GM19099 (cell line): ENCODE measurements around the gene ERVFRD-1.

Source experiments
- POLR2A ChIP-seq: IDR thresholded peaks from 3 replicates; pipeline ENCODE4 v1.6.1; 2011; ENCODE audit warnings: low read depth; ENCODE audit not compliant: insufficient read length; ENCODE audit errors: extremely low read depth

The ERVFRD-1 gene

DNA sequence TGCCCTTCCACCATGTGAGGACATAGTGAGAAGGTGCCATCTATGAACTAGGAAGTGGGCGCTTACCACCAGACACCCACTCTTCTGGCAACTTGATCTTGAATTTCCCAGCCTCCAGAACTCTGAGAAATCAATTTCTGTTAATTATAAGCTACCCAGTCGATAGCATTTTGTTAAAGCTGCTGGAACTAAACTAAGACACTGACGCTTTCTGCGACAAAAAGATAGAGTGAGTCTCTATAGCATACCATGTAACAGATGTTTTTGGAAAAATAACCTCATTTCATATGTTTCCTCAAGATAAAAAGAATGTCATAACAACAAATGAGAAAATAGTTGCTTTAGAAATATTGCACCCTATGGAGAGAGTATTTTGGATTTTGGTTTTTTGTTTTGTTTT lies 33.3 kb downstream of the ERVFRD-1 start:
- no peak for TF ChIP-seq POLR2A

DNA sequence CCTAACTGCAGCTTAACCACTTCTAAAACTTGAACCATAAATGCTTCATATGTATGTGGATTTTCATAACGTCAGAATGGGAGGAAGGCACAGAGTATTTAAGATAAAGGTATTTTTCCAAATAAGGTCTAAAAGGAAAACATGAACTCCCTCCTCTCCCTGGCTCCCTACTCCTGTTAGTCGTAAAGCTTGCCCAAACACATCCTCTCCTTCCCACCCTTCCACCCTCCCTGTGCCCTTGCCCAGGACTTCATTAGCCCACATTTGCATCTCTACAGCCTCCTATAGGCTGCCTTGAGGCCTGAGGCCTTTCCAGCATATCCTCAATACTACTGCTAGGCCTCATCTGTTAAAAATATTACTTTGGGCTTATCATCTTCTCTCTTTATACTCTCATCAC lies 35.0 kb downstream of the ERVFRD-1 start:
- no peak for TF ChIP-seq POLR2A

DNA sequence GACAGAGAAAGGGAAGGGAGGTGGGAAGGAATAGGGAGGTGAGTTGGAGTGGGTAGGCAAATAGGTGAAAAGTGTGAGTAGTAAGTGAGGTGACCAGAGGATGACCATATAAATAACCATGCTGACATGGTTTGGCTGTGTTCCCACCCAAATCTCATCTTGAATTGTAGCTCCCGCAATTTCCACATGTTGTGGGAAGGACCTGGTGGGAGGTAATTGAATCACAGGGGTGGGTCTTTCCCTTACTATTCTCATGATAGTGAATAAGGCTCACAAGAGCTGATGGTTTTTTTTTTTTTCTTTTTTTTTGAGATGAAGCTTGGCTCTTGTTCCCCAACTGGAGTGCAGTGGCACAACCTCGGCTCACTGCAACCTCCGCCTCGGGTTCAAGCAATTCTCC lies 39.4 kb downstream of the ERVFRD-1 start:
- TF ChIP-seq POLR2A, result no peak

DNA sequence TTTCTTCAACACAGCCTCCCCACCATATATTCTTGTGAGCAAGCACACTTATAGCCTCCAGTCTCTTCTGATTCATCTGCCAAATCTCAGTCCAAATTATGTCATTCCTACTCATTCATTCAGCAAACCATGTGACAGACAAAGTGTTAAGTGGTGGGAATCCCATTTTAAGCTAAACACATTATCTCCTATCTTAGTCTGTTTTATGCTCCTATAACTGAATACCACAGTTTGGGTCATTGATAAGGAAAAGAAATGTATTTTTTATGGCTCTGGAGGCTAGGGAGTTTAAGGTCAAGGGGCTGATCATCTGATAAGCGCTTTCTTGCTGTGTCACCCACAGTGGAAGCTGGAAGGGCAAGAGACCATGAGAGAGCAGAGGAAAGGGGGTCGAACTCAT lies 41.8 kb downstream of the ERVFRD-1 start:
- no peak for TF ChIP-seq POLR2A

DNA sequence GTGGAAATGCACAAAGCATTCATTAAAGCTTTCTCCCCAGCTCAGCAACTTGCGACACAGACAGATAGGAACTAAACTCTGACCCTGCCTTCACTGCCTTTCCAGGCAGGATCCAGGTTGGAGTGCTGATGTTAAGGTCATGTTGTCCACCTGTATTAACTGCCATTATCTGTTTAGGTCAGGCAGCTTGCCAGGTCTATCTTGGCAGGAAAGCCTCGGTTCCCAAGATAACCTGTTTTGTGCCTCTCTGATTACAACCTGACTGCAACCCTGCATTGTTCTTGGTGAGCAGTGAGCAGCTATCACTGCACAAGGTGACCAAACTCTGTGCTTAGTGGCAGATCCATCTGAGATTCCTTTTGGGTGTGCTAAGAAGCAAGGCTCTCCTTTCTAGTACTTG lies 44.2 kb downstream of the ERVFRD-1 start:
- TF ChIP-seq POLR2A, result no peak

DNA sequence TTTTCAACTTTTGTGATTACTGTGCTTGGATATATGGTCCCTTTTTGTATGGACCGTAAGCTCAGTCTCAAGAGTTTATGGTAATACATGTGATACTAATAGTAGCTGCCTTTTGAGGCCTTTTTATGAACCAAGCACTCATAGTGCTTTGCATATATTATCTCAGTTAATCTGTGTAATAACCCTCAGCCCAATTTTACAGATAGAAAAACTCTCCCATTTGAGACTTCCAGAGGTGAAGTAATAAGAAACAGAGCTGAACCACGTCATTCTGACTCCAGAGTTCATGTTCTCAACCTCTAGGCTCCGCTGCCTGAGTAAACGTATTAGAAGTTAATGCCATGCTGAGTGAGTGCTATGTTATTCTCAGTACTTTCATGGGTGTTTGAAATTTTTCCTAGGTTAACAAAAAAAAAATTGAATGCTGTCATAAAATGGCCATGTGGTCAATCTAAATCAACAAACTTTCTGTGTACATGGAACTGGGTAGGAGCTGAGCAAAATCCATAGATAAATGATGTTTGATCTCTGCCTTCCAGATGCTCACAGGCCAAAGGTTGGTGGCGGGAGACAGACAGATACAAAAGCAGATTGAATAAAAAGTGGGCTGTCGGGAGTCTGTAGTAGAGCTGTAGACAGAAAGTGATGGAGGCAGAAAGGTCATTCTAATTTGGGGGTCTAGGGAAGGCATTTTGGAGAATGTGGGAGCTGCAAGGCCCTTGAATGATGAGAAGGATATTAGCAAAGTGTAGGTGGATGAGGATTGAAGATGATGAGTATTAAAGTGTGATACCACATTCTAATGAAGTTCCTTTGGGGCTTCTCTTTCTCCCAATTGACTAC lies 44.8 kb downstream of the ERVFRD-1 start:
- no peak for TF ChIP-seq POLR2A

DNA sequence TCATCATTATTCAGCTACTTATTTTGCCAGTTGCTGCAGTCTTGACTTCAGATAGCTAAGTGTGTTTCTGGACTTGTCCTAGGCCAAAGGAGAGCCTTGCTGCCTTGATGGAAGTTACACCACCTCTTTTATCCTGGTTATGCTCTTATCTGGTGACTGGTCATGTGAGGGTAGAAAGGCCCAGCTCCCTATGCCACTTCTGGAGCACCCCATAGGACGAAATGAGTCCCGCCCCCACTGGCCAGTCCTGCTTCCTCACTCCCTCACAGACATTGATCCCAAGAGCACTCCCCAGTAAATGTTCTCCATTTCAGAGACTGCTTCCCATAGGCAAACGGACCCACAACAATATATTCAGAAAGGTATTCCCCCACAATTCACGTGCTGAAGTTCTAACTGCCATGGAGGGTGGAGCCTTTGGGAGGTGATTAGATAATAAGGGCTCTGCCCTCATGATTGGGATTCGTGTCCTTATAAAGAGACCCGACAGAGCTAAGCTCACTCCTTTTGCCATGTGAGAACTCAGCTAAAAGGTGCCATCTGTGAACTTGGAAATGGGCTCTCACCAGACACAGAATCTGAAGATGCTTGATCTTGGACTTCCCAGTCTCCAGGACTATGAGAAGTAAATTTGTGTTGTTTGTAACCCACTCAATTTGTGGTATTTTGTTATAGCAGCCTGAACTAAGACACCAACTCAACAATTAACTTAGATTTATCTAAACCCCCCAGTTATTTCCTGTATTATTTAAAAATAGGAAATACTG lies 45.9 kb downstream of the ERVFRD-1 start:
- TF ChIP-seq POLR2A, result no peak

DNA sequence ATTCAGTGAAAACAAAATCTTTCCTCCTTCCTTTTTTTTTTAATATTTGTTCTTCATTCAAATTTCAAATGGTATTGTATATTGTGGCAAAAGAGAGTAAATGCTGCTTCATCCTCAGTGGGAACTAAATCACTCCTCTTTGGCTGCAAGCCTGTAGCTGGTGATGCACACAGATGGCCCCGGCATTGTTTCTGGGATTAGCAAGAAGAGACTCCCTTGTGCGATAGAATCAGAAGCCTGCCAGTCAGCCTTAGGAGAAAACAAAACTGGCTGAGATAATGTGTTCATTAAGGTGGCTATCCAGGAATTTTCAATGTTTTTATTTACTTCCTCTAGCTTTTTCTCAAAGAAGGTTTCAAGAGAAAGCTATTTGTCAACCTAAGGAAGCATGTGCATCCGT lies 46.7 kb downstream of the ERVFRD-1 start:
- TF ChIP-seq POLR2A, result no peak

DNA sequence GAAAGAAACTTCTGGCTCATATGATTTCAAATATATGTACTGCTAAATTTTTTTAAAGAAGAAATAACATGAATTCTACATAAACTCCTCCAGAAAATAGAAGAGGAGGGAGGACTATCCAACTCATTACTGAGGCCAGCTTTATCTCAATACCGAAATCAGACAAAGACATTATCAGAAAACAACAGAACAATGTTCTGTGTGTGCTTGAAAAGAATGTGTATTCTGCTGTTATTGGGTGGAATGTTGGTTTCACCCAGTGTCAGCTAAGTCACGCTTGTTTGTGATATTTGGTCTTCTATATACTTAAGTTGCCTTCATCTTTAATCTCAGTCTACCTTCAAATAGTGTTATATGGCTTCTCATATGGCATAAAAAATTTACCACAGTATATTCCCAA lies 48.8 kb downstream of the ERVFRD-1 start:
- TF ChIP-seq POLR2A, result no peak

DNA sequence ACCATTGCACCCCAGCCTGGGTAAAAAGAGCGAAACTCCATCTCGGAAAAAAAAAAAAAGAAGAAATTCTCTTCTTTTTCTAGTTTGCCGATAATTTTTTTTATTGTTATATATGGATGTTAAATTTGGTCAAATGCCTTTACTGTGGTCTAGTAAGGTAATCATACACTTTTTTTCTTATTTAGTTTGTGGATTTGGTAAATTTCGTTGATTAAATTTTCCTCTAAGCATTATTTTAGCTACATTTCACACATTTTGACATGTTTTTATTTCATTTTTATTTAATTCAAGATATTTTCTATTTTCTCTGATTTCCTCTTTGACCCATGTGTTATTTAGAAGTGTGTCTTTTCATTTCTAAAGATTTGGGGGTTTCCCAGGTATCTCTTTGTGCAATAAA lies 49.4 kb downstream of the ERVFRD-1 start:
- TF ChIP-seq POLR2A, result no peak

DNA sequence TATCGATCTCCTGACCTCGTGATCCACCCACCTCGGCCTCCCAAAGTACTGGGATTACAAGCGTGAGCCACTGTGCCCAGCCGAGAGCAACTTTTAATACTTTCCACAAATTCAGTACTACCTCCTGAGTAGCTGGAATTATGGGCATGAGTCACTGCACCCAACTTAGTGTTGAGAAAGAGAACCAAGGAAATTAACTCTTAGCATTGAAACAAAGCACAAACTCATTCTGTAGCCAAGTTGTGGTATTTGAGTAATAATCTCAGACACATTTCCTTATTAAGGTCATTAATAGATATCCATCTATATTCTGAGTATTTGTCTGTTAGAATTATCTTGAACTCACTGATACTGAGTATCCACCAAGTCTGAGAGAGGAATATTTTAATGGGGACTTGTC lies 53.1 kb downstream of the ERVFRD-1 start:
- TF ChIP-seq POLR2A, result no peak

DNA sequence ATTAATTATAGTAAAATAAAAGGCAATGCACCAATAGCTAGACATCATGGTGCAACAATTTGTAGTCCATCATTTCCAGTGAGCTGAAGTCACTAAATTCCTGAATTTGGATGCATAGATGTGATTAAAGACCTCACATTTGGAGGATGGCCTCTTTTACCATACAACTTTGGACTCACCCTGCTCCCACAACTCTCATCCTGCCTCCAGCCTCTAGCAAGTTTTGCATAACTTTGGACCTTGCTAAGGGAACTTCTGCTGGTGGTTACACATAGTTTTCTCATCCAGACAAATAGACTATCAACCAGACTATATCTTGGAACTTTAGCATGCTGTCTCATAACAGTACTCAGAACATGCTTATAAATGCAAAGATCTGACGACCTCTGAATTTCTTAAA lies 54.7 kb downstream of the ERVFRD-1 start:
- no peak for TF ChIP-seq POLR2A

DNA sequence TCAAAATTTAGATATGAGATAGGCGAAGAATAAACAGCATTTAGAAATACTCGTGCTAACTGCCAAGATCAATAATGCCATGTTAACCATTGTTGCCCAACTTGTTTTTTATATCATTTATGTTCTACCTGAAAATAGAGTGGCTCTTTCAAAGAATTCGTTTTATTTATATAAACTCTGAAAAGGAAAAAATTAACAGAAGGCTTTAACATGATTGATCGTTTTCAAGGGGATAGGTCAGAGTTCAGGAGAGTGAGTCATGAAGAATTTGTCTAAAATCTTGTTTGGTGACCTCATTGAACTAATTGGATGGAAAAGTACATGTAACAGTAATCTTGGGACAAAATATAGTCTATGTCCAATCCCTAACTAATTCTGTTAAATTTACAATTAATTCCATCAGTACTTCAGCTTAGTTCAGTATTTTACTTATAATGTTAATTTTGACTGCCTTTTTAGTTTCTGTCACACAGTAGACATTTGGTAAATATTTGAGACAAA lies 56.3 kb downstream of the ERVFRD-1 start:
- no peak for TF ChIP-seq POLR2A

DNA sequence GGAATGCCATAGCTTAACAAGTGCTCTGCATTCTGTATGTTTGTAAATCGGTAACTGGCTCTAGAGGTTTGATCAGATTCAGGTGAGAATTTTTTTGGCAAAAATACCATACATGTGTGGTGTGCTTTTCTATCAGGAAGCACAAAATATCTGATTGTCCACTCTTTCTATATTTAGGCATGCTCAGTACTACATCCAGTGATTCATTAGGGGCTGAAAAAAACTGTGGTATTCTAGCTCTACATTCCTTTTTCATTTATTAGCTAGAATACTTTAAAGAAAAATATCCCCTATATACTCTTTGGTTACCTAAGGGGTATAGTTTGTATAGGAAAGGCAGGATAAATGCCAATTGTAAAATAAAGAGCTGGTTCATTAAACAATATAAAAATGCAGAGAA lies 56.8 kb downstream of the ERVFRD-1 start:
- TF ChIP-seq POLR2A, result no peak

DNA sequence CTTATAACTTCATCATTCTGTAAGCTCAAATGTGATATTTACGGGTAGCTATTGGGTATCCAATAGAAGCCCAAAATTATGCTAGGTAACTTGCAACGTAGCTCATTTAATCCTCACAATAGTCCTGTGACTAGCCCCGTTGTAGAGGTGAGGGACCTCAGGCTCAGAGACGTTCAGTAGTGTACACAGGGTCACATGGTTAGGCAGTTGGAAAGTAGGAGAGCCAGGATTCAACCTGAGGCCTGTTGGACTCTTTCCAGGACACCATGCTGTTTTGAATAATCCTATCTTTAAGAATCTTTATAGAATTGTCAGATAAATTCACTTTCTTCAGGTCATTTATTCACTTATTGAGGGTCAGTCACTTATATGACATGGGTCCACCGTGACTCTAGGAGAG lies 58.2 kb downstream of the ERVFRD-1 start:
- no peak for TF ChIP-seq POLR2A
